ENCODE results near the gene SUN1.

Gene SUN1

DNA sequence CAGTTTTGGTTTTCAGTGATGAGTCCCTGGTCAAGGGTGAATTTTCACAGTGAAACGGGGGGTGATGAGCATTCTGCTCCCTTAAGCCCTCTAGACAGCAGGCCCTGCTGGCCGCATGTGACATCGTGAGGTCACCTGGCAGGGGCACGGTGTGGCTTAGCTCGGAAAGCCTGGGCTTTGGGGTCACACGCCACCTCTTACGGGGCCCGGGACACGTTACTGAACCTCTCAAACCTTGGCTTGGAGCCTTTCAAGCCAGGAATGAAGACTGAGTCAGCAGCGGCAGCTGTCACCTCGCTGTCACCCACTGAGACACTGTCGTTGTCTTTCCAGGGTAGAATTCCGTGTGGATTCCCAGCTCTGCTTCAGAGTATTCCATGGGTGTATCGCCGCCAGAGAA is 48.2 kb downstream of the SUN1 start:
- DNase-seq = no peak

DNA sequence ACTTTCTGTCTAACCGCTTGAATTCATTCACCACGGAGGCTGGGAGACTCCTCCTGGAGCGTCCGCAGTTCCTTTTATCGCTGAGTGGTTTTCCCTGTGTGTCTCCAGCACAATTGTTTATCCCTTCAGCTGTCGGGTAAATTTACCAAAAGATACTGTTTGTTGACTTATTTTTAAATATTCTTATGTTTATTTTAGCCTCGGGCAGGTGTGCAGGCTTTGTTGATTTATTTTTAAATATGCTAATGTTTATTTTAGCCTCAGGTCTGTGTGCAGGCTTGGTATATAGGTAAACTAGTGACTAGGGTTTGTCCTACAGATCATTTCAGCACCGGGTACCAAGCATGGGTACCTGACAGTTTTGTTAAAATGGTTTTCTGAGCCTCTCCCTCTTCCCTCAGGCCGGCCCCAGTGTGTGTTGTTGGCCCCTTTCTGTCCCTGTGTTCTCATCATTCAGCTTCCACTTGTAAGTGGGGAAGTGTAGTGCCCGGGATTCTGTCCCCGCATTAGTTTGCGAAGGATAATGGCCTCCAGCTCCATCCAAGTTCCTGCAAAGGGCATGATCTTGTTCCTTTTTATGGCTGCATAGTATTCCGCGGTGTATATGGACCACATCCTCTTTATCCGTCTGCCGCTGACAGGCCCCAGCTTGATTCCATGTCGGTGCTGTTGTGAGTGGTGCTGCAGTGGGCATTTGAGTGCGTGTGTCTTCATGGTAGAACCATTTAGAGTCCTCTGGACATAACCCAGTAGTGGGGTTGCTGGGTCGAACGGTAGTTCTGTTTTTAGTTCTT is 49.4 kb downstream of the SUN1 start:
- no peak for DNase-seq

DNA sequence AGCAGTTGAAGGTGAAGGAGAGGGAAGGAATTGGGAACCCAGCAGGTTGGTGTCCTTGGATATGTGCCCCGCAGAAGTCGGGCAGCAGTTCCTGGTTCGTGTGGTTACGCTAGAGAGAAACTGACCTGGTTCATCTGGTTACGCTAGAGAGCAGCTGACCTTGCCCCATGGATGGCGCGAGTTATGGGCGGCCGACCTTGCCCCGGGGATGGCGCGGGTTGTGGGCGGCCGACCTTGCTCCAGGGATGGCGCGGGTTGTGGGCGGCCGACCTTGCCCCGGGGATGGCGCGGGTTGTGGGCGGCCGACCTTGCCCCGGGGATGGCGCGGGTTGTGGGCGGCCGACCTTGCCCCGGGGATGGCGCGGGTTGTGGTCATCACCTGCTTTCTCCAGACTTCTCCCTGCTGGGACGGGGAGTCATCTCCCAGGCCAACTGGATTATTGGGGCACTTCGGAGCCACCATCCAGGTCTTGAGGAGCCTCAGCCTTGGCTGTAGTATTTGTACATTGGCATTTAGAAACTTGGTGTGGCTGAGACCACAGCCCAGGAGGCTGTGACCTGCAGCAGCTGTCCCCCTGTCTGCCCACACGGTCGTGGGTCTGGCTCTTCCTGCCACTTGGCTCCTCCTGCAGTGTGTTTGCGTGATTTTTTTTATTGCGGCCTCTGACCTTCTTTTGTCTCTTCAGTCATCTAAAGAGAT is 50.2 kb downstream of the SUN1 start:
- DNase-seq = no peak

DNA sequence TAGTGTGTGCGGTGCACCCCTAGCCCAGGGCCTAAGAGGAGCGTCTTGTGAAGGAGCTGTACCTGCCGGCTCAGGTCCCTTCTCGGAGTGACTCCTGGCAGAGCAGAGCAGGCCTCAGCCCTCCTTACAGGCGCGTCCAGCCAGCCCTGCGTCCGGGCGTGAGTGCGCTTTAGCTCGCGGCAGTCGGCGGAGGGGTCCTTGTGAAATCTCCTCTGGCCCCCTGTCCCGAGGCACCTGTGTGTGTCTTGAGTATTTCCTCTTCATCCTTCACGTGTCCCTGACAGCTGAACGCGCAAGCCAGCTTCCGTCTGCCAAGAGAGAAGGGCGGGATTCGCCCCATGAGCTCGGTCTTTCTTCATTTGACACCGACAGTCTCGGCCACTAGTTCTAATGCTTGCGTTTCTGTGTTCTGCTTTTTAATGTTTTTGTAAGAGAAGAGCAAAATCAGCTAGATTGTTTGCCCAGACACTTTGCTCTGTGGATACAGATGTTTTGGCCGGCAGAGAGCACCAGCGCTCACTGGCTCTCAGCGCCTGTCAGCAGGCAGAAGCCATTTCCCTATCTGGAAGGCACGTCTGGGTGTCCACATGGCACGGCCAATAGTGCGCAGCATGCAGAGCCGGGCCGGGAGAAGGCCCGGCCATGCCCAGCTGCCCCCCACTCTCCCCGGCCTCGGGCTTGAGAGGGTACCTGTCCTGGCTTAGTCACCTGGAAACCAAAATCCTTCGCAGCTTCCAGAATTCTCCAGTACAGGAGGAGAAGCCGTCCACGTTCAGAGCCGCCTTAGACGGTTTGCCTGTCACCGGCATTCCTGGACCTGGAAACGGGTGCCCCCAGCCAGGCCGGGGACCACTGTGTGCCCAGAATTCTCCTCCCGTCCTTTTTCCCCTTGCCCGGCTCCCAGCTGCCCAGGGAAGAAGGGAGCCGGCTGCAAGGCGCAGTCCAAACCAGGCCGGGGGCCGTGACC is 51.1 kb downstream of the SUN1 start:
- DNase-seq = no peak

DNA sequence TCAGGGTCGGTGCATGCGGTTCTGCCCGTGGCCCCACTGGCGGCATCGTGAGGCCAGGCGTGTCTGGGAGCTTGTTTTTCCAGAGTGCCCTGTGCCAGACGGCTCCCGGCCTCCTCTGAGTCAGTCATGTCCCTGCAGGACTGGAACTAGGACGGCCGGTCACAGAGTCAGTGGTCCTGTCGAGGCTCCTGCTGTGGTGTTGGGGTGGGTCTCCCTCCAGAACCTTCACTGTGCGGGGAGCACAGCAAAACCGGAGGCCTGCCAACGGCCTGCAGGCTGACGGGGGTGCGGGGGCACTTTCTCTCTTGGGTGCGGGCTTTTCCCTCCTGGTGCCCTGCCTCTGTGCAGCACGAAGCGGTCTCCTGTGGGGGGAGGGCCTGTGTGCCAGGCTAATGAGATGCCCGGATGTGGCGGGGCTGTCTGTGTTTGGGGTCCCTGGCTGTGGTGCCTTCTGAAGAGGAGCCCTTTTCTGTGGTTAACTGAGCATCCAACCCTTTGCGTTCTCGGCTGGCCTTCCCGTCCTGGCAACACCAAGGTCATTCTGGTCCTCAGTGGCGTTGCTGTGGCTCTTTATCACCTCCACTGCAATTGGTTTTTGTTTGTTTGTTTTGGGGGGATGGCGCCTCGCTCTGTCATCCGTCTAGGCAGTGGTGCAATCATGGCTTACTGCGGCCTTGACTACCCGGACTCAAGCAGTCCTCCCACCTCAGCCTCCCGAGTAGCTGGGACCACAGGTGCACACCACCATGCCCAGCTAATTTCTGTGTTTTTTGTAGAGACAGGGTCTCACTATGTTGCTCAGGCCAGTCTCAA is 52.1 kb downstream of the SUN1 start:
- no peak for DNase-seq

DNA sequence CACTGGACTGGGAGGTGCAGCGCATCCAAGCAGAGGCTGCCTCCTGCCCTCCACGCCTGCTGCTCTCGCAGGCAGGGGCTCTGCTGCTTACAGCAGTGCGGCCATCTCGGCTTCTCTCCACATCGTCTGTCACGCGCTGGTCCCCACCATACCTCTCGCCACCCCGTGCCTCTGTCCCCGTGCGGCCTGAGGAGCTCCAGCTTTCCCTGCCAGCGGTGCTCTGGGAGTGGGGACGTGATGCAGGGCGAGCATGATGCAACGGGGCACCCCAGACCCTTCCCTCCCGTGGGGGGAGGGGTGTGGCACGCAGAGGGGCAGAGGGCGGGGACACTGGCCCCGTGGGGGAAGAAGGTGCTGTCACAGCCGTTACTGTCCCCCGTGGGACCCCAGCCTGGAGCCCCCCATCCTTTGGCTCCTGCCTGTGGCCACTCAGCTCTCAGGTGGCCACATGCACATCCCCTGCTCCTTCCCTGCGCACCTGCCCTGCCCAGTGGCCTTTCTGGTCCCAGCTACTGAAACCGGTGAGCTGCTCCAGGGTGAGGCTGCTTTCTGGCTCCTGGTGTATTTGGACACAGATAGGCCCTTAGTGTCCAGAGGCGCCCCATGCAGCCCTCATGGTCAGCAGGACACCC is 53.1 kb downstream of the SUN1 start:
- no peak for DNase-seq

DNA sequence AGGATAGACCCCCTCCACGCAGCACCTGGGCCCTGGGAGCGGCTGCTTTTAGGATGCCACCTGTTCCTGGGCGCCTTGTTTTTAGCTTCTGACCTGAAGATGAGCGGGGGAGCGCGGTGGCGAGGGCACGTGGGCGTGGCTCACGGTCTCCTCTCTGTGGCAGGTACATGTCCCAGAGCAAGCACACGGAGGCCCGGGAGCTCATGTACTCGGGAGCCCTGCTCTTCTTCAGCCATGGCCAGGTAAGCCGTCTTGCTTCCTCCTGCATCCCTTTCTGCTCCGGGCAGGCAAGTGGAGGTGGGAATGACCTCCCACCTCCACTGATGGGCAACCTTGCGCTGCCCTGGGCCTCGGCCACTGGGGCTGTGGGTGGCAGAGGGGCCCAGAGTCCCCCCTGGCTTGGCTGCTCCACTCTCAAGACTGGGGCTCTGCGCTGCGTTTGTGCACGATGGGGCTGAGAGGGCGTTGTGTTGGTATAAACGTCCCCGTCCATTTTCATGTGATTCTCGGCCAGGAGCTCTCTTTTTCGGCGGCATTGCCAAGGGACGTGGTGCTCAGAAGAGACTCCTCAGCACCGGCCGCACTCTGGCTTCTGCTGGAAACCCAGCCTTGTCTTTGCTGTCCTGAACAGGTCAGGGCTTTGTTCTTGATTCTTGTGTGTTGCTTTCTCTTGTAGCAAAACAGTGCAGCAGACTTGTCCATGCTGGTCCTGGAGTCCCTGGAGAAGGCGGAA is 53.8 kb downstream of the SUN1 start:
- DNase-seq = no peak

DNA sequence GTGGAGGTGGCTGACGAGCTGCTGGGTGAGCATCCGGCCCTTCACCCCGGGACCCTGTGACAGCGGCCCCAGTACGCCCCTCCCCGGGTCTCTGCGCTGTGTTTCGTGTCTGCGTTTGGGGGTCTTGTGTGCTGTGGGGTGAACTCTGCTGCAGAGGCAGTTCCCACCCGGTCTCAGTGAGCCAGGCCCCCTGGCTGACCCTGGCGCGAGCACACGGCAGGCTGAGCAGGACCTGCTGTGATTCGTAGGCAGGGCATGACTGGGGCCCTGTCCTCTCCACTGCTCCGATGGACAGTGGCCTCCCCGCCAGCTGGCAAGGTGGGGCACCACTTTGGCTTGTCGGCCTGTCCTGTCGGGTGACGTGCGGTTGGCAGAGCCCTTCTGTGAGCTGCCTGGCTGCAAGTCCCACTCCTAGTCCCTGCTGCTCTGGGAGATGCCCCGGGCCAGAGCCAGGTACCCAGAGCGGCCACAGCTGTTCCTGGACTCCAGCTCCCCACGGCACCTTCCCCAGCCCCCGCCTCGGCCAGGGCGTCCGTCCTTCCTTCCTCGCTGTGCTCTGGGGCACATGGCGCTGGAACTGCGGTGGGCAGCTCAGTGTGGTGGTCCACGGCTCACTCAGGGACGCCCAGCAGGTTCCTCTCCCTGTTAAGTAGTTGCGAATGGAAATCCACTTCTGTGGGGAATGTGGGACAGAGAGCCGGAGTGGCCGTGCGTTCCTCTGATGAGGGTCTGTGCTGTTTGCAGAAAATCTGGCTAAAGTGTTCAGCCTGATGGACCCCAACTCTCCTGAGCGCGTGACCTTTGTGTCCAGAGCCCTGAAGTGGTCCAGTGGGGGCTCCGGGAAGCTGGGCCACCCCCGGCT is 54.6 kb downstream of the SUN1 start:
- no peak for DNase-seq

DNA sequence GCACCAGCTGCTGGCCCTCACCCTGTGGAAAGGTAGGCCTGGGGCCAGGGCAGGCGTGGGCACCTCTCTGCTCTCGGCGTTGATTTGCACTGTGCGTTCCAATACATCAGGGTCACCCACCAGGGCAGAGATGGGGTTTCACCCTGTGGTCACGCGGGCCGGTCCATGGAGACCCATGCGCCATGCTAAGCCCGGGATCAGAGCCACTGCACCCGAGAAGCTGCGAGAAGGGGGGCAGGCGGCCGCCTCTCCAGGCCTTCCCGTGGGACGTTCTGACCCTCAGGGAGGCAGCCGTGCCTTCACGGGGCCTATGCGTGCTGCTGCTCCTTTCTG is 55.2 kb downstream of the SUN1 start:
- no peak for DNase-seq

DNA sequence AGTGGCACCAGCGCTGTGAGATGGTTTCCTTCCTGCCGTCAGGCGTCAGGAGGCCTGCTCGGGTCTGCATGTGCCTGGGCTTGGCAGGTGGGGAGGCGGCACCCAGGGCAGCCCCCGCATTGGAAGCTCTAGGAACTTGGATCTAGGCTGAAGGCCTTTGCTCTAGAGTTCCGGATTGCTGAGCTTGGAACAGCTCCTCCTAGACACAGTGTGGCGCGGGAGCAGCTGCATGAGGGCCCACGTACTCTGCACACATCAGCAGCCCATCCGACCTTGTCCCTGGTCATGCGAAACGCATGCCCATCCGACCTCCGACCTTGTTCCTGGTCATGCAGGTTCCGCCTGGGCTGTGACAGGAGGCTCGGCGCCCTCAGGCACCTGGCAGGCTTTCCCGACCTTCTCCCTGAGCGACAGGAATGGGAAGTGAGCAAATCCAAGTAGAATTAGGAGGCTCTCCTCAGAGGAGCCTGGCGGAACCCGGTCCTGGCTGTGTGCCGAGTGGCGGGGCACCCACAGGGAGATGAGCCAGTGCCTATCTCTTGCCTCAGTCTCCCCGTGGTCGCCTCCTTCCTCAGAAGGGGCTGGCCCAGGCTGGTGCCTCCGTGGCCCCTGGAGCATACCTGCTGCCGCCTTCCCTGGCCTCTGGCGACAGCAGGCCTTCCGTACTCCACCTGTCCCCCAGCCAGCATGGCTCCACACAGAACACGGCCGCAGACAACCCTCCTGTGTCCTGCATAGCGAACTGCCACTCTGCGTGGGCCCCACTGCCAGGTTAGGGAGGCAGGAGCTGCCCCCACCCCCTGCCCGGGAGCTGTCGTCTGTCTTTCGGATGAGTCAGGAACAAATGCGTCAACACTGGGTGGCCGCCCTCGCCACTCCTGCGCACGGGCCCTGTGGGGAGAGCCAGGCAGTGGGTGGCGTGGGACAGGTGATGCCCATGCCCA is 56.1 kb downstream of the SUN1 start:
- no peak for DNase-seq

DNA sequence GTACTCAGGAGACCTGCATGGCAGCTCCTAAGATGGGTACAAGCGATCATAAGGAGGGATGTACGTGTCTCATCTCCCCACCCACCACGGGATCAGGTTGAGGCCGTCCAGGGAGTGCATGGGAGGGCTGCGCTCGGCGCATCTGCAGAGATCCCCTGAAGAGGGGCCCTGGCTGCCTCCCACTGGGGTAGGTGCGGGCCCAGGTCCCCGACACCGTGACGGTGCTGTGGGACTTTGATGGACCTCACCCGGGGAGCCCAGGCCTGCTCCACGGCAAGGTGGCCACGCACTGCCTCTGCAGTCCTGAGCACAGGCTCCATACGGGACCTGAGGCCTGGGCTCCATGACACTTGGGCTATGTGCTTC is 56.7 kb downstream of the SUN1 start:
- DNase-seq = no peak

DNA sequence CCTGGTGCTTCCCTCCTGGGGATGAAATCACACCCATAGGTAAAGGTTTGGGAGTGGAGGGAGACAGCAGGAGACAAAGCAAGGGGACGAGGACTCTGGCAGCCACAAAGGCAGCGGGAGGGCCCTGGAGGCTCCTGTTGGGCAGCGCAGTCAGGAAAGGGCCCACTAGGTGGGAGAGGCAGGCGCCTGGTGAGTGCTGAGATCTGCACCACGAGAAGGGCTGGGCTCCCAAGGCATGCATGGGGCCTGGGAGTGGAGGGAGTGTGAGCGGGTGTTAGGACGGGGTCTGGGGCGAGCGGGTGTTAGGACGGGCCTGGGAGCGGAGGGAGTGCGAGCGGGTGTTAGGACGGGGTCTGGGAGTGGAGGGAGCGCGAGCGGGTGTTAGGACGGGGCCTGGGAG is 57.1 kb downstream of the SUN1 start:
- no peak for DNase-seq

DNA sequence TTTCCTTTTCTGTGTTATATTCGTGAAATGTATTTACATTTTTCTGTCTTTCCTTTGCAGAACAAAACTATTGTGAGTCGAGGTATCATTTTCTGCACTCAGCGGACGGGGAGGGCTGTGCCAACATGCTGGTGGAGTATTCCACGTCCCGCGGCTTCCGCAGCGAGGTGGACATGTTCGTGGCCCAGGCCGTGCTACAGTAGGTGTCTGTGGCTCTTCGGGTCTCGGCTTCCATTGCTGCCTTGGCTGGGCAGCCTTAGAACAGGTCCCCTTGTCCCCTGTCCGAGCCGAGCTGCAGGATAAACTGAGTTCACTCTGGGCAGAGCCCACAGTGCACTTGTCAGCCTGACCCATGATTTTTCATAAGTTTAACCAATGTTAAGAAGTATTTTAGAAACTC is 58.6 kb downstream of the SUN1 start:
- DNase-seq = no peak

DNA sequence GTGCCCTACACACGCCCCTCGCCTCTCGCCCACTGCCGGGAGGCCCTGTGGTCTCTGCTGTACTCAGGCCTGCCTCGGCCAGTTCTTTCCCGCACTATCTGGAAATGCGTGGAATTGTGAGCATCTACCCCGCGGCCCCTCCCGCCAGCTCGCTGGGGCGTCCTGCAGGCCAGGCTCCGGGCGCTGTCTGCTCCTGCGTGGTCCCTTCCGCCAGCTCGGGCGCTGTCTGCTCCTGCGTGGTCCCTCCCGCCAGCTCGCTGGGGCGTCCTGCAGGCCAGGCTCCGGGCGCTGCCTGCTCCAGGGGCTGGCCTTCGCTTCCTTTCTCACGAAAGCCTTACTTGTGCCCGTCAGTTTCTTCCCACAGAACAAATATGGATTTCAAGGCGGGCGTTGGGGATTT is 59.0 kb downstream of the SUN1 start:
- no peak for DNase-seq

DNA sequence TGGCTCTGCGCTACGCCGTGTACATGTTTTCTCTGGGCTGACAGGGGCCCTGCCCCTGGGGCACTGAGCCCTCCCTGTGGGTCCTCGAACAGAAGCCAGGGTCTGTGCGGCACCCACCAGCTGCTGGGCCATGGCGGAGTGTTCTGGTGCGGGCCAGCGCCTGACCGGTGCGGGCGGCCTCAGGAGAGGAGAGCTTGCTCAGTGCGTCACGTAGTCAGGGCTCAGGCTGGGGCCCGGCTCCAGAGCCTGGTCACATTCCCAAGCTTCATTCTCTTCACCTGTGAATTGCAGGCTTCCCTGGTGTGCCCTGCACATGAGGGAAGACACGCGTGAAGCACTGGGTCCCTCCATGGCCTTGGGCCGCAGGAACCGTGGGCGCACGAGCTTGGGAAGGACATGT is 59.5 kb downstream of the SUN1 start:
- DNase-seq = no peak

DNA sequence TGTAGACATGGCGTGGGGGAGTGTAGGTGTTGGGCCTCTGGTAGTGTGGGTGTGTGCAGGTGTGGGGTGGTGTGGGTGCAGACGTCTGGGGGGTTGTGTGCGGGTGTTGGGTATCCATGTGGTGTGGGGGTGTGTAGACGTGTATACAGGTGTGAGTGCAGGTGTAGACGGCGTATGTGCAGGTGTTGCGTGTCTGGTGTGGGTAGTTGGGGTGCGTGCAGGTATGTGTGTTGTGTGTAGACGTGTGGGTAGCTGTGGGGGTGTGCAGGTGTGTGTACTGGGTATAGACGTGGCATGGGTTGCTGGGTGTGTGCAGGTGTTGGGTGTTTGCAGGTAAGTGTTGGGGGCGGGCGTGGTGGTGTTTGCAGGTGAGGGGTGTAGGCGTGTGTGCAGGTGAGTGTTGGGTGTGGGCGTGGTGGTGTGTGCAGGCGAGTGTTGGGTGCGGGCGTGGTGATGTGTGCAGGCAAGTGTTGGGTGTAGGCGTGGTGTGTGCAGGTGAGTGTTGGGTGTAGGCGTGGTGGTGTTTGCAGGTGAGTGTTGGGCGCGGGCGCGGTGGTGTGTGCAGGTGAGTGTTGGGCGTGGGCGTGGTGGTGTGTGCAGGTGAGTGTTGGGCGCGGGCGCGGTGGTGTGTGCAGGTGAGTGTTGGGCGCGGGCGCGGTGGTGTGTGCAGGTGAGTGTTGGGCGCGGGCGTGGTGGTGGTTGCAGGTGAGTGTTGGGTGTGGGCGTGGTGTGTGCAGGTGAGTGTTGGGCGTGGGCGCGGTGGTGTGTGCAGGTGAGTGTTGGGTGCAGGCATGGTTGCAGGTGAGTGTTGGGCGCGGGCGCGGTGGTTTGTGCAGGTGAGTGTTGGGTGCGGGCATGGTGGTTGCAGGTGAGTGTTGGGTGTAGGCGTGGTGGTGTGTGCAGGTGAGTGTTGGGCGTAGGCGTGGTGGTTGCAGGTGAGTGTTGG is 60.6 kb downstream of the SUN1 start:
- no peak for DNase-seq

DNA sequence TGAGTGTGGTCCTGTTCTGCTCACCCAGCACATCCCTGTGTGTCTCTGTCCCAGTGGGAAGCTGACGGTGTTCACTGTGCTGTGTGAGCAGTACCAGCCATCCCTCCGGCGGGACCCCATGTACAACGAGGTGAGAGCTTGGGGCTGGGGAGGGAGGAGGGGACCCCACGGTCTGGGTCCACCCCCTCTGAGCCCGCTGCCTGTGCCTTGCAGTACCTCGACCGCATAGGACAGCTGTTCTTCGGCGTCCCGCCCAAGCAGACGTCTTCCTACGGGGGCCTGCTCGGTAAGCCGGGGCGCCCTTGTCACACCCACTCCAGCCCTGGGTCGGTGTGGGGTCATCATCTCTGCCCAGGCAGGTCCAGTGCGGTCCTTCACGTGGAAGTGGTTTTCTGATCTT is 61.4 kb downstream of the SUN1 start:
- DNase-seq = no peak

DNA sequence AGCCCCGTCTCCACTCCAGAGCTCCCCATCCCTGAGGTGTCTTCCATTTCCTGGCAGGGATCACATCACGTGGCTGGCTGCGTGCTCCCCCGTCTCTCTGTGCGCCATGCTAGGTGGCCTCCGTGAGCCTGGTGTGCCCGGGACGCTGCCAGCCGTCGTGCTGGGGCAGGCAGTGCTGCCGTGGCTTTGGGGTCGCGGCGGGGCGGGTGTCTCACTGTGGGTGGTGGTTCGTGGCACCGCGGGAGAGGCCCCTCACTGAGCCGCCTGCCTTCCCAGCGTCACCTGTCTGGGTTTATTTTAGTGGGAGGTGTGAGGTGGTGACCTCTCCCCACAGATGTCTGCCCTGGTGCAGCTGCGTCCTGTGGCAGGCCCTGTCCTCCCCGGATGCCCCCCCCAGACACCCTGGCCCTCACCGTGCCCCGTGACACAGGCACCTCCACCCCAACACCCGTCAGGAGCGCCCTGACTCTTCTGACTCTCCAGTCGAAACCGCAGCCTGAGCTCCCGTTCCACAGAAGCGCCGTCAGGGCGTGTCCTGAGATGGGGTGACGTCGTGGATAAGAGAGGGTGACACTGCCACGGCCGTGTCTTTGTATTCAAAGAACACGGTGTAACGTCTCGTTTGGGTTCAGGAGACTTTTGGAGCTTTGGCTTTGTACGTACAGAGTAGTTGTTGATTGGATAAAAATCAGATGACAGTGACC is 62.0 kb downstream of the SUN1 start:
- no peak for DNase-seq
